ENCODE data around the gene MAP6D1. TPM values are rescaled to one million over a fixed set of nuclear protein-coding genes. Genes with fewer than 3 reads are reported as not detected.
"Not testable (repeated sequence)": the region's sequence is repeated elsewhere in the genome, so short reads cannot be mapped to it uniquely, and the experiment has no call there.

MAP6D1 gene
- total RNA-seq, 1 donor from 2014 or later, result 2.2 TPM

DNA sequence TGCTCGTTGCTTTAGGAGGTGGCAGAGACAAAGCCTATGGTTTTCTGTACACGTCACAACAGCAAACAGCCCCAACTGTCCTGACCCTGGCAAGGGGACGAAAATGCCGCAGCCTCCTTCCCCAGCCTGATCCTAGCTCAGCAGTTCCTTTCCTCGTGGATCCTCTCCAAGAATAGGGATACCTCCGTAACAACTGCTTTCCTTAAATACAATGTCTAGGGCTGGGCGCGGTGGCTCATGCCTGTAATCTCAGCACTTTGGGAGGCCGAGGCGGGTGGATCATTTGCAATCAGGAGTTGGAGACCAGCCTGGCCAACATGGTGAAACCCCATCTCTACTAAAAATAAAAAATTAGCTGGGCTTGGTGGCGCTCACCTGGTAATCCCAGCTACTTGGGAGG, 17.0 kb downstream of the MAP6D1 start:
- intact Hi-C loops (cut with DNase I), result no loop called here
- DNase-seq (ENCODE audit: missing footprints) (no peak), ATAC-seq (no peak)

DNA sequence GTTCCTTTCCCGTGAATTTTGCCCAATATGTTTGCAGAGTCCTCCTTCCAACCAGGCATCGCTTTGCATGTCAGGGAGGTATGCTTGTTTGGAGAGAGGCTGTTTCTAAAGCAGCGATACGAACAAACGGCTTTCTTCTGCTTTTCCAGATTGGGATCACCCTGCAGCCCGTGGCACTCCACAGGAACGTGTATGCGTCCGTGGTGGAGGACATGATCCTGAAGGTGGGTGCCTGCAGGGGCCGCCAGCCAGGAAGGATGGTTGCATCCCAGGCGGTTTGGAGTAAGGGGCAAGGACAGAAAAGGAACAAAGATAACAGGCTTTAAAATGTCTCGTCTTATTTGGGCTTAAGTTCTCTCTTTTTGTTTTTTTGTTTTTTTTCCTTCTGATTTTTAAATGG, 17.5 kb downstream of the MAP6D1 start:
- no peak for DNase-seq (ENCODE audit: missing footprints)
- ATAC-seq, result no peak
- intact Hi-C loops (cut with DNase I), result no loop called here

DNA sequence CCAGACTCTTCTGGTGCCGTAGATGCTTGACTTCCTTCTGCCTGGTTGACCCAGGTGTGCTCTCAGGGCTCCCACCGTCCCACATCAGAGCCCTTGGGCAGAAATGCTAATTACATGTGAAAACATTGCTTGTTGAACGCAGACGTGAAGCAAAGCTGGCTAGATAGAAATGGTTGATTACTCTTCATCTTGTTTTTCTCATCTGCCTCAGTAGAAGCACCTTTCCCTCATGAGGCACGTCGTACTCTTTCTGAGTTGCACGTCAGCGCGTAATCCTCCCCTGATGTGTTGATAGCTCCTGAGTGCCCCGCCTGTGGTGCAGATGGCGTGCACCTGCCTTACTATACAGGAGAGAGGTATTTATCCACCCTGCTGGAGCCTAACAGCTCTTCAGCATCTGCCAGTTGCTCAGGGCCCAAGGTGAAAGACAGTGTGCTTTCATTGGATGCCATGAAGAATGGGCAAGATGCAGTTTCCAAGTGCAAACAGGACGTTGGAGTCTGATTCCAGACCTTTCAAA, 18.1 kb downstream of the MAP6D1 start:
- DNase-seq (ENCODE audit: missing footprints), result no peak
- intact Hi-C loops (cut with DNase I), result no loop called here
- ATAC-seq, result no peak

DNA sequence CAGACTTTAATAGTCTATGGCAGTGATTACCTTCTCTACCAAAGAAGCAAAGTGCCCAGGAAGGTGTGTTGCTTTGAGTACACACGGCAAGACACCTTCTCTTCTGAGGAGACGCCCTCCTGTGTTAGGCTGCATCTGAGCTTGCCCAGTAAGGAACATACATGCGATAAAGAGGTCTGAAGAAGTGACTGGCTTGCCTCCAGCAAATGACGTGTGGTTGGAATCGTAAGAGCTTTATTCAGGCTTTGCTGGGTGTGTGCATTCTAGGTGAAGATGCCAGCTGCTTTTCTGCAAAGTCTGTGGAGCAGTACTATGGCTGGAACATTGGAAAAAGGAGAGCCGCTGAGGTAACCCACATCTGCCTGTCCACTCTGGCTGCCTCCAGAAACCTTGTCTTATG, 22.4 kb downstream of the MAP6D1 start:
- intact Hi-C loops (cut with DNase I), result no loop called here
- ATAC-seq, result no peak

DNA sequence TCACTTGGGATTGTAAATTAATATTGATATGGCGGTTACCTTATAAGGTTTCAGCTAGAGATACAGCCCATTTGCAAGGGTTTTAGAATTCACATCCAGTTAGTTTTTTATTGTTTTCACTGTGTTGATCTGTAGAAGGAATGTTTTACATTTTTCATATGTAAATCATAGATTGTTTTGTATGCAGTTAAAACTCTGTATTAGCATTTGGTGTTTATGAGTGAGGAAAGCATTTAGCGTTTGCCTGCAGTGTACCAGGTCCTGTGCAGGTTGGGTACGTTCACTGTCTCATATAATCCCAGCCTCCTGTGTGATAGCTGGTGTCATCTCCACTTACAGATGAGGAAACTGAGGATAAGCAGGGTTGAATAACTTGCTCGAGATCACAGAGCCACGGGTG, 23.8 kb downstream of the MAP6D1 start:
- ATAC-seq (no peak), DNase-seq (ENCODE audit: missing footprints) (no peak)
- intact Hi-C loops (cut with DNase I), result no loop called here

More for the DNA sequence above, 22.4 kb downstream of the MAP6D1 start:
- DNase-seq (ENCODE audit: missing footprints), result no peak

DNA sequence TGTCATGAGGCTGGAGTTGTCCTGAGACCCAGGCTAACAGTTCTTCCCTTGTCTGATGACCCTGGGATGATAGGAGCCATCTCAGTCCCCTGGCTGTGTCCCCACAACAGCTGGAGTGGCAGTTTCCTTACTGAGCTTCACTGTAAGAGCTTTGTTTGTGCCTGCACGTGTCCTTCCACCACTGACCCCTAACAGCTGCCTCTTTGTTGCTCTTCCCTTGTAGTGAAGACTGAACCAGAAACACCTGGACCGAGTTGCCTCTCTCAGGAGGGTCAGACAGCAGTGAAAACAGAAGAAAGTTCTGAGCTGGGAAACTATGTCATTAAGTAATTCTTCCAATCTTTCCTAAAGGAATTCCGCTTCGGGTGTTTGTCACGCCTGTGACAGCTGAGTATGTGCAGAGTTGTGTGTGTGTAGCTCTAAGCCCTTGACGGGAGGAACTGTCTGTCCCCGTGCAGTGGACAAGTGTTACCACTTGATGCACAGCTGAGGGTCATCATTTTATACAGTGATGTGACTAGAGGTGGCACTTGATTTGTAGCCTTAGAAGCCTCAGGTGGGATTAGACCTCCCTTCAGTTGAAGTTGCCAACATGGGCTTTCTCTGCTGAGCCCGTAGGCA, 25.0 kb downstream of the MAP6D1 start:
- intact Hi-C loops (cut with DNase I), result no loop called here
- no peak for DNase-seq (ENCODE audit: missing footprints)
- peak; percentile 47 for ATAC-seq

DNA sequence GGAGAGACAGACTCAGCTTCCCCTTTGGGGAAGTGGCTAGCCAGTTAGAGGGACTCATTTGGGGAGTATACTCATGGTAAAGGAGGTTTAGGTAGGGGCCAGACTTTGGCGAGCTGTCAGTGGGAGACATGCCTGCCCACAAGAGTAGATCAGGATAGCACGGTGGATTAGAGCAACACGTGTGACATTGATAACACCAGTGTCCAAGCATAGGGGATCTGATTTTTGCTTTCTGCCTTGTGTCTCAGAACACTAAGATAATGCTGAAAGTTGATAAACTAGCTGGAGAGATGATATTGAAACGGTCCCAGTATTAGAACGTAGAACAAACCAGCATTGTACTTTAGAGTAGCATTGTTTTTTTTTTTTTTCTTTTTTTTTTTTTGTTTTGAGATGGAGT, 25.9 kb downstream of the MAP6D1 start:
- DNase-seq (ENCODE audit: missing footprints) (no peak), ATAC-seq (no peak)
- intact Hi-C loops (cut with DNase I), result no loop called here

DNA sequence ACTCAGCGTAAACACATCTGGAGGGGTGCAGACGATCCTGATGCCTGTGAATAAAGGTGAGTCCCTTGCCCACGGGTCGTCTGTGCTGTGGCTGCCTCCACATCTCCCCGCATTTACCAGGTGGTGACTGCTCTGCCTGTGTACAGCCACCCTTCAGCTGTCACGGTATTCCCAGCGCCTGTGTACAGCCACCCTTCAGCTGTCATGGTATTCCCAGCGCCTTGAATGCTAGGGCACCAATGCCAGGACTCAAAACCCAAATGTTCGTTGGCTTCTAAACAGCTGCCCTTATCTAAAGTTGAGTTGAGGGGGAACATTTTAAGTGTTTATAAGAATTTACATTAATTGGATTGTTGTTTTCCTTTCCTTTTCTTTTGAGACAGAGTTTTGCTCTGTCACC, 27.4 kb downstream of the MAP6D1 start:
- ATAC-seq (no peak), DNase-seq (ENCODE audit: missing footprints) (no peak)
- intact Hi-C loops (cut with DNase I), result no loop called here

DNA sequence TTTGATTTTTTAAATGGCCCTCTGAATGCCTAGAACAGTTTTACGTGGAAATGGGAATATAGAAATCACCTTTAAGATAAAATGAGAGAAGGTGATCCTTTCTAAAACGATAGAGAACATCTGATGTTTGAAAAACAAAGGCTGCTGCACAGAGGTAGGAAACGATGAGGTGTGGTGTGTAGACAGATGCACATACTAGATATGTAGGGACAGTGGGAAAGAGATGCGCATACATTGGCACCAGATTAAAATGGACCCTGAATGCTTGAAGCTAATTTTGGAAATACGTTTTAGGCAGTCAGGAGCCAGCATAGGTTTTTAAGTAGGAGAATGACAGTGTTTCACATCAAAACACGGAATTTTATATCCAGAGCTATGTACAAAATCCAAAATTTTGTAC, 29.0 kb downstream of the MAP6D1 start:
- ATAC-seq (no peak), DNase-seq (ENCODE audit: missing footprints) (no peak)
- intact Hi-C loops (cut with DNase I), result no loop called here

DNA sequence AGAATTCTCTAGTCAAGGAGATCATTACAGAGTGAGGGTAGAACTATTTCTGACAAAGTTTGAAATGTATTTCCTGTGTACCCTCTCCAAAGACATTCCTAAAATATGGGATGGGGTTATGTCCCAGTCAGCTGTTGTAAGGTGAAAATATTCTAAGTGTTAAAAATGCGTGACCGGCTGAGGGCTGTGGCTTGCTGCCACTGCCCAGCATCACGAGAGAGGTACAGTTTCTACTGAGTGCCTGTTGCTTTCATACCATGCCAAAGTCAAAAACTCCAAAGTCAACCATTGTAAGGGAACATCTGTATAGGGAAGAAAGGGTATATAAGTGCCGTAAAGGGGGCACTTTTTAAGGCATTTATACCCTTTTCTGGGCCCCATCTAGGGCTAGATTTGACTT, 30.9 kb downstream of the MAP6D1 start:
- peak; percentile 50 for ATAC-seq
- intact Hi-C loops (cut with DNase I), result no loop called here
- DNase-seq (ENCODE audit: missing footprints), result no peak

DNA sequence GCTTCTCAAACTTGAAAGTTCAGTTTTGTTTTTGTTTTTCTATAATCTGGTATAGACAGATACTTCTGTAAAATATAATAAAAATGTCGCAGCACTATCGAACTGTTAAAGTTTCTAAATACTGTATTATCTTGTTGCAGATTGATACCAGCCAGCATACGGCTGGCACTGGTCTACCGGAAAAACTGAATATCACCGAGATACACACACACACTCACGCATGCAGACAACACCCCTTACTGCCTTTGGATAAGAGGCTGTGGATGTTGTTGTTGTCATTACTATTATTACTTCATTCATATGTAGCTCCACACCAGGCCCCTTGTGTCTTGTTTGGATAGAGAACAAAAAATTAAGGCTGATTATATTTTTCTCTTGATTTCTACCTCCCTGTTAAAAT, 32.4 kb downstream of the MAP6D1 start:
- intact Hi-C loops (cut with DNase I), result no loop called here
- ATAC-seq (no peak), DNase-seq (ENCODE audit: missing footprints) (no peak)

DNA sequence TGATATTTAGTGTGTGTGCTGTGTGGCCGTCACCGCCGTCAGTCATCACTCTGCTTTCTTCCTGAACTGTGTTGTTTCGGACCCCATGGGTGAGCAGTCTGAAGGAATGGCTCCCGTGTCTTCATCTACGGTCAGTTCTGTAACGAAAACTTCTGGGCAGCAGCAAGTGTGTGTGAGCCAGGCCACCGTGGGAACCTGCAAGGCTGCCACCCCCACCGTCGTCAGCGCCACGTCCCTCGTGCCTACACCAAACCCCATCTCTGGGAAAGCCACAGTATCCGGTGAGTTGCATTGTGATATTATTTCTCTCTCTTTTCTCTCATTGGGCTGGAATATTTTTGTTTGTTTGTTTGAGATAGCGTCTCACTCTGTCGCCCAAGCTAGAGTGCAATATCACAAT, 34.7 kb downstream of the MAP6D1 start:
- ATAC-seq (no peak), DNase-seq (ENCODE audit: missing footprints) (no peak)
- intact Hi-C loops (cut with DNase I), result no loop called here

DNA sequence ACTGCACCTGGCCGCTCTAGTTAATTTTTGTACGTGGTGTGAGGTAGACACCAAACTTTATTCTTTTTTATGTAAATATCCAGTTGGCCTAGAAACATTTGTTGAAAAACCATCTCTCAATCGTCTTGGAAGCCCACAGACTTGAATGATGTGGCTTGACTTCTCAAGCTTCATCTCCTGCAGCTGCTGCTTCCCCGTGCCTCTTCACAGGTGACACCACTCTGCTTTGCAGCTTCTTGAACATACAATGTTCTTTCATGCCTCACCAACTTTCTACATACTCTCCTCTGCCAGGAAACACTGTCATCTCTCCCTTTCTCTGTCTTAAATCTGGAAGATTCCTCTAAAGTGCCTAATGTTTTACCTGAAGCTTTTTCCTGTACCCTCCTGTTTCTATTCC, 35.6 kb downstream of the MAP6D1 start:
- intact Hi-C loops (cut with DNase I), result no loop called here
- no peak for DNase-seq (ENCODE audit: missing footprints)
- ATAC-seq, result no peak

DNA sequence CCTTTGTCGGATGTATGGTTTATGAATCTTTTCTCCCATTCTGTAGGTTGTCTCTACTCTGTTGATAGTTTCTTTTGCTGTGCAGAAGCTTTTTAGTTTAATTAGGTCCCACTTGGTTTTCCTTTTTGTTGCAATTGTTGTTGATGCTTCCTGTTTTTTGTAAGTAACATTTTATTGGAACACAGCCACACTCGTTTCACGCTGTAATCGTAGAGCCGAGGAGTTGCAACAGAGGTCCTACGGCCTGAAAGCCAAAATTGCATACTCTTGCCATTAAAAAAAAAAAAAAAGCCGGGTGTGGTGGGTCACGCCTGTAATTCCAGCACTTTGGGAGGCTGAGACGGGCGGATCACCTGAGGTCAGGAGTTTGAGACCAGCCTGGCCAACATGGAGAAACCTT, 40.9 kb downstream of the MAP6D1 start:
- DNase-seq (ENCODE audit: missing footprints); ATAC-seq; intact Hi-C loops (cut with DNase I): not testable (repeated sequence)

DNA sequence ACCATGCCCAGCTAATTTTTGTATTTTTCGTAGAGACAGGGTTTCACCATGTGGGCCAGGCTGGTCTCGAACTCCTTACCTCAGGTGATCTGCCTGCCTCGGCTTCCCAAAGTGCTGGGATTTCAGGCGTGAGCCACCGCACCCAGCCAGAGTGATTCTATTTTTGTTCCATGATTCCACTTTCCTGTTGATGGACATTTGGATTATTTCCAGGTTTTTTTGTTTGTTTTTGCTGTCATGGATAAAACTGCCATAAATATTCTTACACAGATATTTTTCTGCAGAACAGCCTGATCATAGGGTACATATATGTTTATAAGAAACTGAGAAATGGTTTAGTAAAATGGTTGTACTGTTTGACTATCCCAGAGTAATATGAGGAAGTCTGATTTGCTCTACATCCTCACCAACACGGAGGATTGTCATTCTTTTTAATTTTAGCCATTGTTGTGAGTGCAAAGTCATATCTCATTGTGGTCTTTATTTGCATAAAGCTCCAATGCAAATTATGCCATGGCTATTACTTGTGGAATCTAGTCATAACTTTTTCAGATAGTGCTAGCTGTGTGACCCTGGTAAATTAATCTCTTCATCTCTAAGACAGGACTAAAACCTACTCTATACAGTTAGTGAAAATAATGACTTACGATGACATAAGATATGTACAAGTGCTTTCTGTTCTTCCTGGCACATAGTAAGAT, 42.7 kb downstream of the MAP6D1 start:
- DNase-seq (ENCODE audit: missing footprints) (no peak), ATAC-seq (no peak)
- intact Hi-C loops (cut with DNase I), result no loop called here

DNA sequence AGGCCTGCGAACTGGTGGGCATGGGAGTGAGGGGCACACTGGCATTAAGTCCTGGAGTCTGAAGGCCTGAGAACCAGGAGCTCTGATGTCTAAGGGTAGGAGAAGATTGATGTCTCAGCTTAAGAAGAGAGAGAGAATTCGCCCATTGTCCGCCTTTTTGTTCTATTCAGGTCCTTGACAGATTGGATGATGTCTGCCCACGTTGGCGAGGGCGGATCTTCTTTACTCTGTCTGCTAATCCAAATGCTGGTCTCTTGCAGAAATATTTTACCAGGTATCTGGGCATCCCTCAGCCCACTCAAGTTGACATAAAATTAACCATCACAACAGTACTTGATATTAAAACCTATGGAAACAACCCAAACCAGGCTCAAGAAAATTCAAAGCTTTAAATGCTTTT, 44.1 kb downstream of the MAP6D1 start:
- no peak for ATAC-seq
- intact Hi-C loops (cut with DNase I), result no loop called here
- DNase-seq (ENCODE audit: missing footprints), result no peak

DNA sequence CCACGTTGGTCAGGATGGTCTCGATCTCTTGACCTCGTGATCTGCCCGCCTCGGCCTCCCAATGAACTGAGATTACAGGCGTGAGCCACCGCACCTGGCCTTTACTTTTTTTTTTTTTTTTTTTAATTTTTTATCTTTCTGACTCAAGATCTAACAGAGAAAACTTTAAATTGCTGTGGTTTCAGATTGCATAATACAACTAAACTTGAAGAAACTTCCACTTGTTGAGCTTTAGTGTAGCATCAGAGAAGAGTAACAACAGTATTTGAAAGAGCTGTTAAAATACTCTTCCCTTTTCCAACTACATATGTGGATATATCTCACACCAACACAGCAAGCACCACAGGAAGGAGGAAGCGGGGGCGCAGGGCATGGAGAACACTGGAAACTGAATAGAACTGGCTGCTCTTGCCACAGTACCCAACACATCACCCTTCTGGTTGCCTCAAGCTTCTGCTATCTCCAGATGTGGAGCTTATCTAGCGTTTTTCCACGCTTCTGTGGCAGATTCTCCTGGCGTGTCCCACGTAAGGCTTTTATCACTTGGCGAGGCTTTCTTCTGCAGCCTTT, 45.4 kb downstream of the MAP6D1 start:
- DNase-seq (ENCODE audit: missing footprints), result no peak
- intact Hi-C loops (cut with DNase I), result no loop called here
- ATAC-seq, result no peak

DNA sequence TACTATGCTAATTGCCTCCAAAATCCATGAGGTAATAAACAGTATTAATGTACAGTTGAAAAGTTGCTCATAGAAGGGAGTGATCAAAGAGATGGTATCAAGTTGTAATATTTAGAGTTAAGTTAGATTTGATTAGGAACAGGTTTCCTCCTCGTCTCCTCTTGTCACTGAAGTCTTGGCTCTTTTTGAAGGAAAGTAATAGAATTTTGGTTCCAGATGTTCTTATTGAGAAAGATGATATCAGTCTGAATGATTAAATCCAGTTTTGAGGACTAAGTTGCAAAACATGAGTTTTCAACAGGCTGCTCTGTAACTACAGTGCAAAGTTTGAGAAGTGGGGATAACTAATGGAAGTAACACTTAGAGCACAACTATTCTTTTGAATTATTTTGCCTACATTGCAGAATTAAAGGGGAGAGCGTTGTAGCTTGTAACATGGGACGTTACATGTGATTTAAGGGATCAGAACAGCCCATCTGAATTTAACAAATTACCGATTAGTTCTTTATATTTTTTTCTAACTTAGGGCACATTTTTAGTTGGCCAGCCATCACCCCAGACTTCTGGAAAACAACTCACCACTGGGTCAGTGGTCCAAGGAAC, 48.3 kb downstream of the MAP6D1 start:
- DNase-seq (ENCODE audit: missing footprints), result no peak
- intact Hi-C loops (cut with DNase I), result no loop called here
- ATAC-seq, result no peak

DNA sequence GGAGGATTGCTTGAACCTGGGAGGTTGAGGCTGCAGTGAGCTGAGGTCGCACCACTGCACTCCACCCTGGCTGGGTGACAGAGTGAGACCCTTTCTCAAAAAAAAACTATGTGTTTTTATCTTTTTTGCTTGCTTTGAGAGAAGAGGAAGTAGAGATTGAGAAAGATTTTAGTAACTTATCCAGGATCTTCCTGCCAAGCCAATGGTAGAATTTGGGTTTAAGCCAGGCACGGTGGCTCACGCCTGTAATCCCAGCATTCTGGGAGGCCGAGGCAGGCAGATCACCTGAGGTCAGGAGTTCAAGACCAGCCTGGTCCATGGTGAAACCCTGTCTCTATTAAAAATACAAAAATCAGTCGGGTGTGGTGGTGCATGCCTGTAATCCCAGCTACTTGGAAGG, 48.9 kb downstream of the MAP6D1 start:
- DNase-seq (ENCODE audit: missing footprints); ATAC-seq; intact Hi-C loops (cut with DNase I): not testable (repeated sequence)

DNA sequence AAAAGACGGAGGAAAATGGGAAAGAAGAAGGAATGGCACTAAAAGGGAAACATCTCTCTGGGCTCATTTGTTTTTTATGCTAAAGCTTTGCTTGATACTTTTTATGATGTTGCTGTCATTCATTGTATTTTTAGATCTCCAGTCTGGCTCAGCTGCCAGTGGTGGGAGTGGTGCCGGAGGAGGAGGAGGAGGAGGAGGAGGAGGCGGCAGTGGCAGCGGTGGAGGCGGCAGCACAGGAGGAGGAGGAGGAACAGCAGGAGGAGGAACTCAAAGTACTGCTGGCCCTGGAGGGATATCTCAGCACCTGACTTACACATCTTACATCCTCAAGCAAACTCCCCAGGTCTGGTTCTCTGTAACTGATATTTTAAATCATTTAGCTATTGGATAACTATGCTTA, 49.6 kb downstream of the MAP6D1 start:
- ATAC-seq, result peak; percentile 84
- intact Hi-C loops (cut with DNase I), result no loop called here
- DNase-seq (ENCODE audit: missing footprints), result peak; percentile 80
